BJ (cell line): ENCODE data around the gene MZB1. TPM values are rescaled to one million over a fixed set of nuclear protein-coding genes. Genes with fewer than 3 reads are reported as not detected.

Source experiments
- CTCF ChIA-PET: fragments of 350-600 bp; formaldehyde crosslinking; extraction: SDS; loops from one replicate; lab custom pipeline; 2021; ENCODE audit warnings: antibody characterized with exemption, inconsistent platforms; lab: Yijun Ruan, JAX
- POLR2A ChIA-PET: fragments of 300-600 bp; sonication (Branson Sonifier 250); formaldehyde crosslinking; extraction: SDS; loops from one replicate; lab custom pipeline; 2021; ENCODE audit warnings: antibody characterized with exemption; lab: Charles Lee
- DNase-seq: peaks from one replicate; pipeline ENCODE4 v3.0.0-alpha.2; 2011; ENCODE audit warnings: low read depth
- H3K27me3 ChIP-seq: 2 replicates; pipeline ENCODE4 v1.6.0; 2011; ENCODE audit warnings: low read length; ENCODE audit not compliant: control insufficient read depth, insufficient read depth
- H3K36me3 ChIP-seq: 2 replicates; pipeline ENCODE4 v1.5.1; 2011; ENCODE audit warnings: low read length; ENCODE audit not compliant: control insufficient read depth, insufficient read depth
- H3K4me3 ChIP-seq: 2 replicates; pipeline ENCODE4 v1.5.1; 2011; ENCODE audit warnings: low read depth, mild to moderate bottlenecking, control low read depth, low read length
- polyA plus RNA-seq: library from polyadenylated mRNA; depleted of rRNA; stranded (reverse); fragments of >200 nt; gene quantifications from 2 replicates; pipeline ENCODE4 v1.2.3, GENCODE V29; 2011
- TF ChIP-seq, protein P1 (sequence below): IDR thresholded peaks from 2 replicates; pipeline ENCODE4 v1.5.1; 2011; ENCODE audit warnings: low read depth, mild to moderate bottlenecking, control low read depth, inconsistent platforms, low read length, moderate library complexity; ENCODE audit not compliant: insufficient read depth

Gene MZB1
- polyA plus RNA-seq, 1 experiment, result not detected

DNA sequence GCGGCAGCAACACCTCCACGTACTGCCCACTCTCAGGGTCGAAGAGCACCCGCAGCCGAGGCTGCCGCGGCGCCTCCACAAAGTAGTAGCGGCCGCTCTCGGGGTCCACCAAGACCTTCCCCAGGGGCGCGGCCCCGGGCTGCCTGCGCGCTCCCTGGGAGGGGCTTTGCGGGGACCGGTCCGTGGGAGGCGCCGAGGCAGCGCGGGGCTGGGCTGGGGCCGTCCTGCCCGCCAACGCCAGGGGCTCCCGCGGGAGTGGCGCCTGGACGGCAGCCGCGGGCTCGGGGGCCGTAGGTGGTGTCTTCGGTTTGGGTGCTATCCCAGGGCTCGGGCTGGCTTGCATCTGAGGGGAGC is 2.6 kb upstream of the MZB1 start:
- Histone ChIP-seq H3K36me3 (no peaks in the 10 kb centered on the region), H3K4me3 (no peak overlapping the region; the same call in 1 of the 2 replicates), H3K27me3 (peaks cover 4% of the 10 kb centered on the region)
- CTCF ChIA-PET, result no interaction called here
- POLR2A ChIA-PET, result no interaction called here
- no peak for DNase-seq
- TF ChIP-seq, protein P1, sequence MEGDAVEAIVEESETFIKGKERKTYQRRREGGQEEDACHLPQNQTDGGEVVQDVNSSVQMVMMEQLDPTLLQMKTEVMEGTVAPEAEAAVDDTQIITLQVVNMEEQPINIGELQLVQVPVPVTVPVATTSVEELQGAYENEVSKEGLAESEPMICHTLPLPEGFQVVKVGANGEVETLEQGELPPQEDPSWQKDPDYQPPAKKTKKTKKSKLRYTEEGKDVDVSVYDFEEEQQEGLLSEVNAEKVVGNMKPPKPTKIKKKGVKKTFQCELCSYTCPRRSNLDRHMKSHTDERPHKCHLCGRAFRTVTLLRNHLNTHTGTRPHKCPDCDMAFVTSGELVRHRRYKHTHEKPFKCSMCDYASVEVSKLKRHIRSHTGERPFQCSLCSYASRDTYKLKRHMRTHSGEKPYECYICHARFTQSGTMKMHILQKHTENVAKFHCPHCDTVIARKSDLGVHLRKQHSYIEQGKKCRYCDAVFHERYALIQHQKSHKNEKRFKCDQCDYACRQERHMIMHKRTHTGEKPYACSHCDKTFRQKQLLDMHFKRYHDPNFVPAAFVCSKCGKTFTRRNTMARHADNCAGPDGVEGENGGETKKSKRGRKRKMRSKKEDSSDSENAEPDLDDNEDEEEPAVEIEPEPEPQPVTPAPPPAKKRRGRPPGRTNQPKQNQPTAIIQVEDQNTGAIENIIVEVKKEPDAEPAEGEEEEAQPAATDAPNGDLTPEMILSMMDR, result no peak

DNA sequence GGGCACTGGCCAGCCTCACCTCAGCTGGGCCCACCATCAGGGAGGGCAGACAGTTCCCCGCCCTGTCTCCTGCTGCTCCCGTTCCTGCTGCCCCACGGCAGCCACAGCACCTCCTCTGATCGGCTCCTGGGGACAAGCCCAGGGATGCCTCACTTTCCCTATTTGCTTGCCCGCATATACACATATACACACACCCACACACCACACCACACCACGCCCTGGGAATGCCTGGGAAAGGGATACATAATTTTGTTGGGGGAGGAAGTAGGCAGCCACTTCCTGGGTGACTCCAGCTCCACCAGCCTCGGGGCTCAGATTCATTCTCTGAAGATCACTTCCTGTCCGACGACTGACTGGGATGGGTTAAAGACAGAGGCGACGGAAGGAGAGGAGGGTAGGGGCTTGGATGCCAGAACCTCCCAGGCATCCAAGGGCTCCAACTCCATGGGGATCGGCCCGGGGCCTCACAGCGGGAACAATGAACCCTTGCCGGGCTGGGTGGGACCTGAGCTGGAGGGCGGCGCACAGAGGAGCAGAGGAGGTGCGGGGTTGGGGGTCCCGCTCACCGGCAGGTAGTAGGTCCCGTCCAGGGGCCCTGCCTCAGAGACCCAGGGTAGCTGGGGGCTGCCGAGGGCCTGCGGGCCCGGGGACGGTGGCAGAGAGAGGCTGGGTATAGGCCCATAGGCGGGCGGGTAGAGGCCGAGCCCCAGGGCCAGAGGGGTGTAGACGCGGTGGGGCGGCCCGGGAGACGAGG is 2.0 kb upstream of the MZB1 start:
- TF ChIP-seq, protein P1, result no peak
- DNase-seq, result no peak
- Histone ChIP-seq H3K4me3 (no peak overlapping the region; the same call in 1 of the 2 replicates), H3K27me3 (peaks cover 4% of the 10 kb centered on the region), H3K36me3 (no peaks in the 10 kb centered on the region)
- ChIA-PET CTCF (interaction anchor here (0.9 to 1.1 kb wide), 2 partner anchors 9 to 15 kb away, joined by 3 to 4 read pairs; no protein-coding TSS in a partner anchor), POLR2A (no interaction called here)

DNA sequence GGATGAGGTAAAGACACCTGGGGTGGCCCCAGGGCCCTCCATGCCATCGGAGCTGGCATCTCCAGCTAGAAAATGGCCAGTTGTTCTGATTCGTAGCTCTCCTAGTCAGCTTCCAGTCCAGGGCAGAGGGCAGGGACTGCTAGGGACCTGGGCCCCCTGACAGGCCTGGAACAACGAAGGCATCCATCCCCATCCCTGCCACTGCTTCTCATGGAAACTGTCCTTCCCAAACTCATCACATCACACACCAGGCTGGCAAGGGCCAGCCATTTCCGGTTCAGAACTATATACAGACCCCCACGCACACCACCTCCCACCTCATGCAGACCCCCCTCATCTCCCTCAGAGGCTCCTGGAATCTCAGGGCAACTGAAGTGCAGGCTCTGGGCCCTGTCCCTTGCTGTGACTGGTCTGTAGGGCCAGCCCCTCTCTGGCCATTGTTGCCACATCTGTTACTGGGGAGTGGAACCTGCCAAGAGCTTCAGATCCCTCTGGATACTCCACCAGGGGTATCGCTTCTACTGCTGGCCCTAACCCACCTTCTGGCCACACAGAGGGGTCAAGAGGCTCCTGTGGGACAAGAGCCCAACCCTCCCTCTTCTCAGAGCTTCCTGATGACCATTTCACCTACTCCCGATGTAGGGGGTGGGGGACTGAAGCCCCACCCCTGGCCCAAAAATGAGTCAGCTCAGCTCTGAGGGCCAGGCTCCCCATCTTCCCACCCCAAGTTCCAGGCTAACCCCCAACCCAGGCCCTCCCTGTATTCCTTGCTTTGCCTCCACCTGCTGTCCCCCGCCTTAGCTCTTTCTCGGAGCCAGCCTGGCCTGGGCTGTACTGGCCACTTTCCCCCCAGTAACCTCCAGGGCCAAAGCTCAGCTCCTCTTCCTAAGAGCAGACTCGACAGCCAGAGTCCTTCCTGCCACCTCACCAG is 1.2 kb upstream of the MZB1 start:
- ChIA-PET CTCF (interaction anchor here (0.9 to 1.3 kb wide), 3 partner anchors 10 to 16 kb away, joined by 3 to 4 read pairs (median 3); partner anchors contain the start of gene SPATA24), POLR2A (no interaction called here)
- H3K4me3 ChIP-seq, result no peak overlapping the region
- peaks cover 4% of the 10 kb centered on the region for H3K27me3 ChIP-seq
- TF ChIP-seq, protein P1, result no peak
- no peaks in the 10 kb centered on the region for H3K36me3 ChIP-seq
- DNase-seq, result no peak

DNA sequence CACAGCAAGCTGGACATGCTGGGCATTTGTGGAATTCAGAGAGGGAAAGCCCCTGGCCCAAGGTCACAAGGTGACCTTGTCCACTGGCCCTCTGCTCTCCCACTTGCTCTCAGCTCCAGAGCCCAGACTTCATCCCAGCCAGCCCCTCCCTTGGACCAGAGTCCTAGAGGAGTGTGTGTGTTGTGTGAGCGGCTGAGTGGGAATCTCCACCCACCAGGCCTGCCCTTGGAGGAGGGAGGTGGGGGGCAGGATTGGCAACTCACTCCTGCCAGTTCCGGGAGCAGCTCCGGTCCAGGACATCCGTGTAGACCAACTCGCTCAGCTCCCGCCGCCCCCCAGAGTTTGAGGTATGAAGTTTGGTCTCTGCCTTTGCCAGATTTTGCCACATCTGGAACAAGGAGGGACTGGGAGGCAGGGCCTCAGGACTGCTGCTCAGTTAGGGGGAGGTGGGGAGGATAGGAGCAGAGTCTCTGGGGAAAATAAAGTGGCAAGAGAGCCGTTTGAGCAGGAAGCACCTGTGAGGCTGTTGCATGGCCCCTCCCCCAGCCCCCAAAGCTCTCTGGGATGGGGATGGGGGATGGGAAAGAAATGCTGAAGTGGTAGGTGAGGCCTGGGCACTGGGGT is 1.4 kb downstream of the MZB1 start:
- ChIA-PET POLR2A (no interaction called here), CTCF (no interaction called here)
- DNase-seq, result no peak
- Histone ChIP-seq H3K27me3 (no peaks in the 10 kb centered on the region; the same call in 1 of the 2 replicates), H3K4me3 (0 out of 2 replicates have a peak overlapping the region, but pooled peaks have one; percentile 6), H3K36me3 (no peaks in the 10 kb centered on the region)
- TF ChIP-seq, protein P1, result no peak
